ENCODE measurements around the gene SYT14.

- no peak for TF ChIP-seq CTCF (IDR thresholded peaks at IDR 0.05)
- no peak for TF ChIP-seq EZH2phosphoT487 (IDR thresholded peaks at IDR 0.05)
- no peak for TF ChIP-seq EZH2 (IDR thresholded peaks at IDR 0.05)
These were observed 86.3 kb downstream of the SYT14 start for GRCh38 chr1:210024282-210024681.

Measured in neural progenitor cell (in vitro differentiated cells).